Uterus (tissue), 4 donors: ENCODE results near the gene SLCO2A1. TPM values are rescaled to one million over a fixed set of nuclear protein-coding genes. Genes with fewer than 3 reads are reported as not detected.

Experiments
- DNase-seq, 2 donors: peaks; one replicate each; pipeline ENCODE4 v3.0.0-alpha.2; 2019 to 2020
- H3K27ac ChIP-seq, 2 donors: fragments of 200-600 bp; sonication (generic); 1 replicate in 1 of 2; 2 replicates in 1 of 2; pipeline ENCODE4 v1.5.1; 2016 to 2018
- H3K27me3 ChIP-seq, 2 donors: fragments of 200-600 bp; sonication (generic); one replicate each; pipeline ENCODE4 v1.5.1; 2018 to 2019; ENCODE audit warnings: control low read depth in 1 of 2
- H3K36me3 ChIP-seq, 2 donors: fragments of 200-600 bp; sonication (generic); one replicate each; pipeline ENCODE4 v1.5.1; 2019; ENCODE audit warnings: control low read depth in 1 of 2
- H3K4me1 ChIP-seq, 2 donors: fragments of 200-600 bp; sonication (generic); one replicate each; pipeline ENCODE4 v1.5.1; 2018 to 2019; ENCODE audit warnings: control low read depth in 1 of 2
- H3K4me3 ChIP-seq, 2 donors: fragments of 200-600 bp; sonication (generic); 1 replicate in 1 of 2; 2 replicates in 1 of 2; pipeline ENCODE4 v1.5.1; 2018 to 2019; ENCODE audit warnings: mild to moderate bottlenecking in 1 of 2
- H3K9me3 ChIP-seq, 2 donors: fragments of 200-600 bp; sonication (generic); one replicate each; pipeline ENCODE4 v1.5.1; 2019; ENCODE audit warnings: control low read depth in 1 of 2
- POLR2A ChIP-seq, 2 donors: fragments of 450-650 bp; IDR thresholded peaks; one replicate each; pipeline ENCODE4 v1.6.1; 2016; ENCODE audit warnings: antibody characterized with exemption in 2 of 2, mild to moderate bottlenecking in 1 of 2, moderate library complexity in 1 of 2
- intact Hi-C: fragments of 100-400 bp; cut with DNase I; formaldehyde crosslinking; loops from one replicate; pipeline ENCODE4 v1.15.1; 2023; ENCODE audit warnings: low total_unique reads
- total RNA-seq, 4 donors: library from RNA; depleted of rRNA in 3 of 4; stranded (reverse); fragments of >200 nt in 3 of 4; gene quantifications; one replicate each; pipeline versions ENCODE4 v1.1.0 to v1.2.4, GENCODE V29; 2014 to 2023
- TF ChIP-seq, protein P1 (sequence below), 4 experiments: fragments of 200-600 bp in 2 of 4; fragments of 450-650 bp in 2 of 4; sonication (generic) in 2 of 4; IDR thresholded peaks; one replicate each; pipeline ENCODE4 v1.5.1; 2016 to 2019; ENCODE audit warnings: antibody characterized with exemption in 4 of 4, mild to moderate bottlenecking in 2 of 4, moderate library complexity in 1 of 4
- donor health status: DM: yes; HTN: yes; CAD: no.

The SLCO2A1 gene
- total RNA-seq, 4 donors from 2014 or later = 3.0 to 168 (median 79.6) TPM

DNA sequence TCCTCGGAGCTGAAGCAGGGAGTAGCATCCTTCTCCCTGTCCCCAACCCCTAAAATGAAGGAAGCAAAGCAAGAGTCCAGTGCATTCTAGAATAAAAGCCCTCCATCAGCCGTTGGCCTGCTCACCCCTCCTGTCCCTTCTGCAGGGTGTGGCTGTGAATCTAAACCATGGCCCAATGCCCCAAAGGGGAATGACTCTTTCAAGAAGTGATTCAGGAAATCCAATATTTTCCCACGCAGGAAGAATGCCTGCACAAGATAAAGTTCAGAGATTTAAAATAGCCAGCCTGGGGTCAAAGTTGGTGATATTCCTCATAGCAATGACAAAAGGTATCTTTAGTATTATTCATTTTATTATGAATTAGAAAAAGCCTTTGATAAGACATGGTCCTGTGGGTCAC lies 38.5 kb downstream of the SLCO2A1 start:
- intact Hi-C loops = no loop called here
- peak in 1 of 2 donors; percentile 46 for DNase-seq
- Histone ChIP-seq H3K27ac (peak overlapping the region; percentile 29 to 71), H3K36me3 (no peaks in the 10 kb centered on the region), H3K27me3 (no peaks in the 10 kb centered on the region), H3K4me3 (no peak overlapping the region), H3K9me3 (no peaks in the 10 kb centered on the region), H3K4me1 (no peaks in the 10 kb centered on the region)
- TF ChIP-seq, protein P1, sequence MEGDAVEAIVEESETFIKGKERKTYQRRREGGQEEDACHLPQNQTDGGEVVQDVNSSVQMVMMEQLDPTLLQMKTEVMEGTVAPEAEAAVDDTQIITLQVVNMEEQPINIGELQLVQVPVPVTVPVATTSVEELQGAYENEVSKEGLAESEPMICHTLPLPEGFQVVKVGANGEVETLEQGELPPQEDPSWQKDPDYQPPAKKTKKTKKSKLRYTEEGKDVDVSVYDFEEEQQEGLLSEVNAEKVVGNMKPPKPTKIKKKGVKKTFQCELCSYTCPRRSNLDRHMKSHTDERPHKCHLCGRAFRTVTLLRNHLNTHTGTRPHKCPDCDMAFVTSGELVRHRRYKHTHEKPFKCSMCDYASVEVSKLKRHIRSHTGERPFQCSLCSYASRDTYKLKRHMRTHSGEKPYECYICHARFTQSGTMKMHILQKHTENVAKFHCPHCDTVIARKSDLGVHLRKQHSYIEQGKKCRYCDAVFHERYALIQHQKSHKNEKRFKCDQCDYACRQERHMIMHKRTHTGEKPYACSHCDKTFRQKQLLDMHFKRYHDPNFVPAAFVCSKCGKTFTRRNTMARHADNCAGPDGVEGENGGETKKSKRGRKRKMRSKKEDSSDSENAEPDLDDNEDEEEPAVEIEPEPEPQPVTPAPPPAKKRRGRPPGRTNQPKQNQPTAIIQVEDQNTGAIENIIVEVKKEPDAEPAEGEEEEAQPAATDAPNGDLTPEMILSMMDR (IDR thresholded peaks at IDR 0.05) = no peak
- no peak for TF ChIP-seq POLR2A (IDR thresholded peaks at IDR 0.05)

DNA sequence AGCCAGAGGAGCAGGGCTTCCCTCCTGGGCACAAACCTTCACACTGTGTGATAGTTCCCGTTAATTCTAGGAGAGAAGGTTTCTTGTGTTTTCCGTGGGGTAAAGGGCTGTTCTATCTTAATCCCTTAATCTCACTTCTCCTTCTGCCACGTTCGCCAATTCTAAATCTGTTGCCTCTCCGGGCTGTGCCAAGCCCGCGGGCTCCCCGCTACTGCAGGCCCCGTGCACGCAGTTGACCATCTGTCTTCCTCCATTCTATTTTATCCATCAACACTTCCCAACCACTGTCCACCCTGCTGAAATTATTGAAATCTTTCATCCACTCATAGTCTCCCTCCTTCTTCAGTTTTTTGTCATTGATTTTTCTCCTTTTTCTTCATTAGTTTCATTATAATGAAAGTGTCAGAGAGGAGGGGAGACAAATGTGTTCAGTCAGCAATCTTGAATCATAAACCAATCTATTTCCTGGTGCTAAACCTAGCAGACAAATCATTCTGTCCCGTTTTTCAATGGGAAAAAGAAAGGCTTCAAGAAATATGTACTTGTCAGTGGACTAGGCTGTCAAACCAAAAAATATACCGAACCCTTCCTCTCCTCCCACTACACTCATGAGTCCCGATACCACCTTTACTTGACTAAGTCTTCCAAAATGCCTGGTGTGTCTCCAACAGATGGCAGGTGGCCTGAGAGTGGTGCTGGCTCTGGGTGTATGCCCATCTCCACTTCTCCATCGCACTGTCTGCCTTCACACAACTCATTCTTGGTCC lies 39.6 kb downstream of the SLCO2A1 start:
- H3K27ac ChIP-seq = peak overlapping the region in 1 of 2 donors; percentile 71
- no peak for TF ChIP-seq POLR2A (IDR thresholded peaks at IDR 0.05)
- TF ChIP-seq, protein P1 (IDR thresholded peaks at IDR 0.05) = no peak
- no peak overlapping the region for H3K4me3 ChIP-seq
- H3K27me3 ChIP-seq = no peaks in the 10 kb centered on the region
- H3K36me3 ChIP-seq = no peaks in the 10 kb centered on the region
- DNase-seq = no peak
- intact Hi-C loops = no loop called here
- H3K9me3 ChIP-seq = no peaks in the 10 kb centered on the region
- no peaks in the 10 kb centered on the region for H3K4me1 ChIP-seq

DNA sequence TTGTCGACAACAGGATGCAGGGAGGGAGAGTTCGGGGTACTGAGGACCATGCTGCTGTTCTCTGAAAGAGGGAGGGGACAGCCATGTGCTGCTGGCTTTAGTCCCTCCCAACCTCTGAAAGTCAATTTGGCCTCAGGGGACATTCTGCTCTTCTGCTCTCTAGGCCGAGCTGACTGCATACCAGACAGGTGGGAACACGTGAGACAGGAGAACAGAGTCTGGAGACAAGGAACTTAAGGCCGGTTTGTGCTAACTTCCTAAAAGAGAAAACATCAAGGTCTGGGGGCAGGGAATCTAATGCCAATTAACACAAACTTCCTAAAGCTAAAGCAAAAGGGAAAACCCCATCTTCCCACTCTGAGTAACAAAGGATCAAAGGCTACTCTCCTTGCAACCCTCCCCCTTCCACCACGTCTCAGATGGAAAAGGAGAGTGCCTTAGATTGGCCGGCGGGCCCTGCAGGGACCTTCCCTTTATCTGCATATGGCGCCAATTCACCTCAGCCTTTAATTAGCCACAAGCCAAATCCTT lies 41.0 kb downstream of the SLCO2A1 start:
- DNase-seq = no peak
- H3K36me3 ChIP-seq = no peaks in the 10 kb centered on the region
- TF ChIP-seq, protein P1 (IDR thresholded peaks at IDR 0.05) = no peak
- no peak for TF ChIP-seq POLR2A (IDR thresholded peaks at IDR 0.05)
- H3K27me3 ChIP-seq = no peaks in the 10 kb centered on the region
- no peaks in the 10 kb centered on the region for H3K9me3 ChIP-seq
- no peaks in the 10 kb centered on the region for H3K4me1 ChIP-seq
- intact Hi-C loops = no loop called here
- peak overlapping the region in 1 of 2 donors; percentile 45 for H3K27ac ChIP-seq
- no peak overlapping the region for H3K4me3 ChIP-seq

DNA sequence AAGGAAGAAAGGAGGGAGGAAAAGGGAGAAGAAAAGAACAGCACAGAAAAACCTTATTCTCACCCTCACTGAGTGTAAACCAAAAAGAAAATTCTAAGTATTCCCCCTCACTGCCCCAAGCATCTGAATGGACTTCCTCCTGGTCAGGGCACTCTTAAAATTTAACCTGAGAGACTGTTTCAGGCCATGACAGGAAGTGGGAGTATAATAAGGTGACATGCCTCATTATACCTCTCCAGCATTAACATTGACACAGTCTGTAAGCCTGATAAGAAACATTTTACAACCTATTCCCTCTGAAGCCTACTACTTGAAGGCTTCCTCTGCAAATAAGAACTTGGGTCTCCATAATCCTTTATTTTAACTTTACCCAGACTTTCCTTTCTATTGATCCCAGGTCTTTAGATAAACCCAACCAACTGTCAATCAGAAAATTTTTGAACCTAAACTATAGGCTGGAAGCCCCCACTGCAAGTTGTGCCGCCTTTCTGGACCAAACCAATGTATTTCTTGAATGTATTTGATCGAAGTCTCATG lies 41.7 kb downstream of the SLCO2A1 start:
- Histone ChIP-seq H3K4me1 (no peaks in the 10 kb centered on the region), H3K9me3 (no peaks in the 10 kb centered on the region), H3K36me3 (no peaks in the 10 kb centered on the region), H3K4me3 (no peak overlapping the region), H3K27ac (peak overlapping the region in 1 of 2 donors; percentile 45), H3K27me3 (no peaks in the 10 kb centered on the region)
- intact Hi-C loops = no loop called here
- no peak for TF ChIP-seq POLR2A (IDR thresholded peaks at IDR 0.05)
- TF ChIP-seq, protein P1 (IDR thresholded peaks at IDR 0.05) = no peak
- no peak for DNase-seq

DNA sequence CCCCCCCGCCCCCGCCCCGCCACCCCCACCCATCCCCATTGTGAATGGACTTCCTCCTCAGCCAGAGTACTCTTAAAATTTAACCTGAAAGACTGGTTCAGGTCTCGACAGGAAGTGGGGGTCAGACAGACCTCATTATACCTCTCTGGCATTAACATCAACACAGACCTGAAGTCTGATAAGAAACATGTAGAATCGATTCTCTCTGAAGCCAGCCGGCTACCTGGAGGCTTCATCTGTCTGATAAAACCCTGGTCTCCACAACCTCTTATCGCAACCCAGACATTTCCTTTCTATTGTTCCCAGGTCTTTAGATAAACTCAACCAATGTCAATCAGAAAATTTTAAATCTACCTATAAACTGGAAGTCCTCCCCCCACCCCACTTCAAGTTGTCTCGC lies 42.6 kb downstream of the SLCO2A1 start:
- TF ChIP-seq POLR2A (IDR thresholded peaks at IDR 0.05) = no peak
- TF ChIP-seq, protein P1 (IDR thresholded peaks at IDR 0.05) = no peak
- Histone ChIP-seq H3K9me3 (no peaks in the 10 kb centered on the region), H3K36me3 (no peaks in the 10 kb centered on the region), H3K4me3 (no peak overlapping the region), H3K4me1 (no peaks in the 10 kb centered on the region), H3K27me3 (no peaks in the 10 kb centered on the region), H3K27ac (peak overlapping the region in 1 of 2 donors; percentile 45)
- DNase-seq = no peak
- intact Hi-C loops = no loop called here
